Measurements from ENCODE around the gene TMPRSS7.

DNA sequence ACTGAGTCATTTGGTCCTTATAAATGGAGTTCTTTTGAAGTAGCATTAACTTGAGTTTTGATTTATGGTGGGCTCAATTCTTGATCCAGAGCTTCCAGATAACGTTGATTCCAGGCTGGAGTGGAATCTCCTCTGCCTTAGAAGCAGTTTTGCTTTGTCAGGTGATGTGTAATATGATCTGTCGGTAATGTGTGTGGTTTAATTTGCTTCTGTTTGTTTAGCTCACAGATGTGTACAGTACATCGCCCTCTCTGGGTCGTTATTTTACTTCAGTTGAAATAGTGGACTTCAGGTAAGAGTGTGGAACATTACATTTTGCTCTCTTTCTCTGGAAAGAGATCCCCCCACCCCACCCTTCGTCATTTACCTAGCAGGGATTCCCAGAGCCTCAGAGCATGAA lies 74.8 kb downstream of the TMPRSS7 start:
- no peak for TF ChIP-seq POLR2AphosphoS5 (IDR thresholded peaks at IDR 0.05; ENCODE audit: low read depth, low read length)
- TF ChIP-seq NFIC (IDR thresholded peaks at IDR 0.05; ENCODE audit: borderline replicate concordance), result no peak
- TF ChIP-seq EP300 (IDR thresholded peaks at IDR 0.05; ENCODE audit: borderline replicate concordance in 1 of 2, low read depth in 1 of 2, low read length in 1 of 2), result no peak
- TF ChIP-seq MXI1 (IDR thresholded peaks at IDR 0.05; ENCODE audit: low read depth, low read length), result no peak
- TF ChIP-seq, protein P1, sequence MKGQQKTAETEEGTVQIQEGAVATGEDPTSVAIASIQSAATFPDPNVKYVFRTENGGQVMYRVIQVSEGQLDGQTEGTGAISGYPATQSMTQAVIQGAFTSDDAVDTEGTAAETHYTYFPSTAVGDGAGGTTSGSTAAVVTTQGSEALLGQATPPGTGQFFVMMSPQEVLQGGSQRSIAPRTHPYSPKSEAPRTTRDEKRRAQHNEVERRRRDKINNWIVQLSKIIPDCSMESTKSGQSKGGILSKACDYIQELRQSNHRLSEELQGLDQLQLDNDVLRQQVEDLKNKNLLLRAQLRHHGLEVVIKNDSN (IDR thresholded peaks at IDR 0.05; ENCODE audit: borderline replicate concordance, low read depth), result no peak
- no peak for TF ChIP-seq CHD2 (IDR thresholded peaks at IDR 0.05; ENCODE audit: low read length, partially characterized antibody)
- TF ChIP-seq, protein P2, sequence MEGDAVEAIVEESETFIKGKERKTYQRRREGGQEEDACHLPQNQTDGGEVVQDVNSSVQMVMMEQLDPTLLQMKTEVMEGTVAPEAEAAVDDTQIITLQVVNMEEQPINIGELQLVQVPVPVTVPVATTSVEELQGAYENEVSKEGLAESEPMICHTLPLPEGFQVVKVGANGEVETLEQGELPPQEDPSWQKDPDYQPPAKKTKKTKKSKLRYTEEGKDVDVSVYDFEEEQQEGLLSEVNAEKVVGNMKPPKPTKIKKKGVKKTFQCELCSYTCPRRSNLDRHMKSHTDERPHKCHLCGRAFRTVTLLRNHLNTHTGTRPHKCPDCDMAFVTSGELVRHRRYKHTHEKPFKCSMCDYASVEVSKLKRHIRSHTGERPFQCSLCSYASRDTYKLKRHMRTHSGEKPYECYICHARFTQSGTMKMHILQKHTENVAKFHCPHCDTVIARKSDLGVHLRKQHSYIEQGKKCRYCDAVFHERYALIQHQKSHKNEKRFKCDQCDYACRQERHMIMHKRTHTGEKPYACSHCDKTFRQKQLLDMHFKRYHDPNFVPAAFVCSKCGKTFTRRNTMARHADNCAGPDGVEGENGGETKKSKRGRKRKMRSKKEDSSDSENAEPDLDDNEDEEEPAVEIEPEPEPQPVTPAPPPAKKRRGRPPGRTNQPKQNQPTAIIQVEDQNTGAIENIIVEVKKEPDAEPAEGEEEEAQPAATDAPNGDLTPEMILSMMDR (IDR thresholded peaks at IDR 0.05), result no peak
- TF ChIP-seq TAF1 (IDR thresholded peaks at IDR 0.05; ENCODE audit: borderline replicate concordance, low read depth, low read length), result no peak

Data from SK-N-SH (cell line).